ENCODE measurements around the gene RAD51AP2. TPM values are rescaled to one million over a fixed set of nuclear protein-coding genes. Genes with fewer than 3 reads are reported as not detected.

RAD51AP2 gene
- total RNA-seq, 4 donors from 2014 or later, result 0.04 to 0.53 (median 0.26) TPM

- WGBS, 2 donors, result 16 to 58% methylated on average over 3 of the region's 3 CpGs
- H3K4me3 ChIP-seq, result peak overlapping the region in 3 of 4 donors; percentile 61 to 72 (median 61)
- intact Hi-C loops (cut with DNase I), result no loop called here
- H3K9me3 ChIP-seq, result no peaks in the 10 kb centered on the region
- peaks cover 0 to 55% (median 0%) of the 10 kb centered on the region in 4 donors for H3K27me3 ChIP-seq
- peaks cover 0 to 79% (median 5%) of the 10 kb centered on the region in 3 donors for H3K4me1 ChIP-seq
- H3K27ac ChIP-seq, result peak overlapping the region in 3 of 4 donors; percentile 82 to 92 (median 88)
- TF ChIP-seq POLR2A (IDR thresholded peaks at IDR 0.05), result no peak
- TF ChIP-seq, protein P1, sequence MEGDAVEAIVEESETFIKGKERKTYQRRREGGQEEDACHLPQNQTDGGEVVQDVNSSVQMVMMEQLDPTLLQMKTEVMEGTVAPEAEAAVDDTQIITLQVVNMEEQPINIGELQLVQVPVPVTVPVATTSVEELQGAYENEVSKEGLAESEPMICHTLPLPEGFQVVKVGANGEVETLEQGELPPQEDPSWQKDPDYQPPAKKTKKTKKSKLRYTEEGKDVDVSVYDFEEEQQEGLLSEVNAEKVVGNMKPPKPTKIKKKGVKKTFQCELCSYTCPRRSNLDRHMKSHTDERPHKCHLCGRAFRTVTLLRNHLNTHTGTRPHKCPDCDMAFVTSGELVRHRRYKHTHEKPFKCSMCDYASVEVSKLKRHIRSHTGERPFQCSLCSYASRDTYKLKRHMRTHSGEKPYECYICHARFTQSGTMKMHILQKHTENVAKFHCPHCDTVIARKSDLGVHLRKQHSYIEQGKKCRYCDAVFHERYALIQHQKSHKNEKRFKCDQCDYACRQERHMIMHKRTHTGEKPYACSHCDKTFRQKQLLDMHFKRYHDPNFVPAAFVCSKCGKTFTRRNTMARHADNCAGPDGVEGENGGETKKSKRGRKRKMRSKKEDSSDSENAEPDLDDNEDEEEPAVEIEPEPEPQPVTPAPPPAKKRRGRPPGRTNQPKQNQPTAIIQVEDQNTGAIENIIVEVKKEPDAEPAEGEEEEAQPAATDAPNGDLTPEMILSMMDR (IDR thresholded peaks at IDR 0.05), result no peak
- DNase-seq, result no peak
- H3K36me3 ChIP-seq, result no peaks in the 10 kb centered on the region
Measured at GRCh38 chr2:17544256-17544655, 26.0 kb upstream of the RAD51AP2 start.

DNA sequence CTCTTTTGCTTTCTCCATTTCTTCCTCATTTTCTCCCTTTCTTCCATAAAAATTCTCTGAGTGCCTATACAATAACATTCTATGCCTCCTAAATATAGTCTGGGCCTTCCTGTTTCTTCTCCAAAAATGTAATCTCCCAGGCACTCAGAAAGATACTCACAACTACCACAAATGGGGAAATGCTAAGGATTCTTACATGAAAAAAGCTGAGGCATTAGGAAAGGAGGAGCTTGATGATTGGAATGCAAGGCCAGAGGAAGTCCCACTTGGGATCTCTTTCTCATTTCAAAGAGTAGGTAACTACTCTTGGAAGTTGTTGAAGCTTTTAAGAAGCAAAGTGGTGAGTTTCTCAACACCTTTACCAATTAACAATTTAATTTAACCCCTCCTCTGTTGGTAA, 25.6 kb upstream of the RAD51AP2 start:
- H3K27me3 ChIP-seq, result peaks cover 0 to 59% (median 0%) of the 10 kb centered on the region in 4 donors
- no peaks in the 10 kb centered on the region for H3K9me3 ChIP-seq
- H3K4me3 ChIP-seq, result peak overlapping the region in 3 of 4 donors; percentile 61 to 72 (median 61)
- H3K27ac ChIP-seq, result peak overlapping the region in 3 of 4 donors; percentile 82 to 92 (median 88)
- H3K4me1 ChIP-seq, result peaks cover 0 to 81% (median 5%) of the 10 kb centered on the region in 3 donors
- intact Hi-C loops (cut with DNase I), result no loop called here
- DNase-seq, result no peak
- H3K36me3 ChIP-seq, result no peaks in the 10 kb centered on the region
- TF ChIP-seq, protein P1 (IDR thresholded peaks at IDR 0.05), result no peak
- TF ChIP-seq POLR2A (IDR thresholded peaks at IDR 0.05), result no peak

DNA sequence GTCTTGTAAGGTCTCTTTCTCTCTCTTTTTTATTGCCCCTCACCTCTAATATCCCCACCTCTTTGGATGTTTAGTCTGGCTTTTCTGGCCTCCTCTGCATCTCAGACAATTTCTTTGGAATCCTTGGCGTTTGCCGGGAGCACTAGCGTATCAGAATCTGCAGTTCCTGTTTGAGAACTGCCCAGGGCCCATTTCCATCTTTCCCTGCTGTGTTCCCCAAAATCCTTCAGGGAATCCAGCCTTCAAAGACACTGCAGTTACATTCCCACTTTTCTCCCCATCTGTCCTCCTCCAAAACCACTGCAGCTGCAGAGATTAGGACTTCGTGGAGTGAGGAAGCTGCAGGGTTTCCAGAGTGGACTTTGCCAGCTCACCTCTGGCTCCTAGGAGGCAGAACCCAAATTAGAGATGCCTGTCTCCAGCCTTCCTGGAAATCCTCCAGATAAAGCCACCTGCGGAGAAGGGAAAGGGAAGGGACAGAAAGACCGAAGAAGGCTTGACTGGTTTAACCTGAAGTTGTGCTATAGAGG, 25.0 kb upstream of the RAD51AP2 start:
- intact Hi-C loops (cut with DNase I), result no loop called here
- H3K36me3 ChIP-seq, result no peaks in the 10 kb centered on the region
- H3K27ac ChIP-seq, result peak overlapping the region; percentile 22 to 92 (median 85)
- peaks cover 0 to 81% (median 5%) of the 10 kb centered on the region in 3 donors for H3K4me1 ChIP-seq
- WGBS, 2 donors, result 23 to 31% methylated on average over 6 of the region's 6 CpGs
- H3K27me3 ChIP-seq, result peaks cover 0 to 65% (median 0%) of the 10 kb centered on the region in 4 donors
- H3K4me3 ChIP-seq, result peak overlapping the region; percentile 9 to 72 (median 61)
- DNase-seq, result no peak
- TF ChIP-seq, protein P1 (IDR thresholded peaks at IDR 0.05), result no peak
- TF ChIP-seq POLR2A (IDR thresholded peaks at IDR 0.05), result no peak
- no peaks in the 10 kb centered on the region for H3K9me3 ChIP-seq

GRCh38 chr2:17542471-17542870, 24.2 kb upstream of the RAD51AP2 start:
- peak overlapping the region in 3 of 4 donors; percentile 82 to 92 (median 88) for H3K27ac ChIP-seq
- H3K36me3 ChIP-seq, result no peaks in the 10 kb centered on the region
- TF ChIP-seq POLR2A (IDR thresholded peaks at IDR 0.05), result no peak
- TF ChIP-seq, protein P1 (IDR thresholded peaks at IDR 0.05), result no peak
- no peaks in the 10 kb centered on the region for H3K9me3 ChIP-seq
- peak overlapping the region; percentile 42 to 72 (median 61) for H3K4me3 ChIP-seq
- 29 to 49% methylated on average over 2 of the region's 2 CpGs for WGBS, 2 donors
- H3K27me3 ChIP-seq, result peaks cover 0 to 72% (median 0%) of the 10 kb centered on the region in 4 donors
- DNase-seq, result no peak
- intact Hi-C loops (cut with DNase I), result no loop called here
- H3K4me1 ChIP-seq, result peaks cover 0 to 84% (median 5%) of the 10 kb centered on the region in 3 donors

GRCh38 chr2:17541531-17541950, 23.3 kb upstream of the RAD51AP2 start:
- Histone ChIP-seq H3K9me3 (no peaks in the 10 kb centered on the region), H3K36me3 (no peaks in the 10 kb centered on the region), H3K27ac (peak overlapping the region; percentile 82 to 92 (median 90)), H3K4me1 (peaks cover 0 to 84% (median 5%) of the 10 kb centered on the region in 3 donors), H3K27me3 (peaks cover 0 to 79% (median 0%) of the 10 kb centered on the region in 4 donors), H3K4me3 (peak overlapping the region; percentile 42 to 72 (median 61))
- TF ChIP-seq POLR2A (IDR thresholded peaks at IDR 0.05), result no peak
- TF ChIP-seq, protein P1 (IDR thresholded peaks at IDR 0.05), result no peak
- no peak for DNase-seq
- 6 to 14% methylated on average over 12 of the region's 12 CpGs for WGBS, 2 donors
- intact Hi-C loops (cut with DNase I), result no loop called here

Measured in esophagus squamous epithelium (tissue), 5 donors.